Measurements from ENCODE around the gene TTN. TPM values are rescaled to one million over a fixed set of nuclear protein-coding genes. Genes with fewer than 3 reads are reported as not detected.

TTN gene
- polyA plus RNA-seq (2012; ENCODE audit: missing spikeins): 2.5 TPM

DNA sequence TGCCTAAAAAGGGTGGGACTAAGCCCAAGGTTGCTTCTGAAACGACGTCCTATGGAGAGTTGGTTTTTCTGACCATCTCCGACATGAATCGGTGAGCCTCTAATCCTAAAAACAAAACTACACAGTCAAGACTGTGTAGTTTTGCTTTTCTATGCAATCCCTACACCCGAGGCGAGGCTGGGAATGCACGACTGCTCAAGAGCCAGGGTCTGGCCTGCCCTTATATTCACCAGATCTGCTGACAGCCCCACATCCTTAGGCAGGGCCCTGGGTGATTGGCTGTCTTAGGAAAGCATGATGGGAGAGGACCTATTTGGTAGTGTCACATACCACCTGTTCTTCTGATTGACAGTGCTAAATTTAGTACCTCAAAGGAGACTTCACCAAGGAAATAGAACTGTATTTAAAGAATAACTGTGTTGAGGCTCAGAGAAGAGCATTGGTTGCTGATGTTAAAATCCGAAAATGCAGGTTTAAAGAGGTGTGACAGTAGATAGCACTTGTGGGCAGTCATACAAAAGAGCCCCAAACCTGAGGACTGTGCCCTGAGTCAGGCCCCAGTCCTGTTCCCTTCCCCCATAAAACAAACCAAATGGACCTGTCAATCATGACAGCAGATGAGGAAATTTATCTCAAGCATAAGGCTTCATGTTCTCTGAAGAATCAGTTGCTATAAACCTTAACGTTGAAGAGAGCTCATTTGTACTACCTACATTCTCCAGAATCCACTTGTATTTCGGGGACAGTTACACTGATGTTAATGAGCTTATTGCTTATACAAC, at the start of gene TTN:
Gene TTN, minus strand, starts transcription at position 197 of the 782 bp plus-strand sequence. CDS start 2,781 bp downstream, outside the sequence.
- TF ChIP-seq POLR2AphosphoS5 (IDR thresholded peaks at IDR 0.05; ENCODE audit: low read depth, low read length) (no peak), TAF1 (IDR thresholded peaks at IDR 0.05; ENCODE audit: borderline replicate concordance, low read depth, low read length) (no peak), POLR2A (IDR thresholded peaks at IDR 0.05; ENCODE audit: low read depth, low read length) (no peak)
- FAIRE-seq: no peak
- DNase-seq (ENCODE audit: insufficient read length): no peak

DNA sequence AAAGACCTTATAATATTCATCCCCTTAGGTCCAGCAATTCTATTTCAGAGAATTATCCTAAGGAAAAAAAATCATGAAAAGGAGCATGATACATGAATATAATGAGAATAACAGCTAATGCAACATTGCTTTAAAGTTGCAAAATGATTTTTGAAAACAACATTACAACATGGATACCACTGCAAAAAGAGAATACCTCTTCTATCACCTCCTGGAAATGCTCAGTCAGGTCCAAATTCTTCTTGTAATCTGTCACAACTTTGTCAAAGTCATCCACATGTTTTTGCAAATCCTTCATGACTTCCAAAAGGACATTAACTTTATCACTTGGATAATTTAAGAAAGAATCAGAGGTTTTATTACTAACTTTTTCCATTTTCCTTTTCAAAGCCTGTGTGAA, 47.9 kb upstream of the TTN start:
- TF ChIP-seq POLR2A (IDR thresholded peaks at IDR 0.05; ENCODE audit: low read depth, low read length) (no peak), TAF1 (IDR thresholded peaks at IDR 0.05; ENCODE audit: borderline replicate concordance, low read depth, low read length) (no peak), POLR2AphosphoS5 (IDR thresholded peaks at IDR 0.05; ENCODE audit: low read depth, low read length) (no peak)
- DNase-seq (ENCODE audit: insufficient read length) (no peak), FAIRE-seq (no peak)

DNA sequence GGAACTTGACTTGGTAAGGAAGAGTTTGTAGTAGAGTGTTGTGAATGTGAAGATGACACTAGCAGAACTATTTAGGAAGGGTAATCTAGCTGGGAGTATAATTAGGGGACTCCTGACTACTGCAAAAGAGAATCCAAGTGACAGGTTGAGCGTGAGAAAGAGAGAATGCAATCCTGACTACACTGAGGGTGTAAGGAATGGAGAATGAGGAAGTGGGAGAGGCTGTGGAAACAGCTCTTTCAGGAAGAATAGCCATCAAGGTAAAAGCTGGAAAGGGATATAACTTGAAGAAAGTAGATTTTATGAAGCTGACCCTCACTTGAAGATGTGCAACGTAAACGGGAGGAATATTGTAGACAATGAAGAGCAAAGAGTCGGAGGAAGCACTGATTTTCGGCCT, 41.1 kb upstream of the TTN start:
- no peak for FAIRE-seq
- no peak for DNase-seq (ENCODE audit: insufficient read length)
- TF ChIP-seq TAF1 (IDR thresholded peaks at IDR 0.05; ENCODE audit: borderline replicate concordance, low read depth, low read length): no peak
- no peak for TF ChIP-seq POLR2AphosphoS5 (IDR thresholded peaks at IDR 0.05; ENCODE audit: low read depth, low read length)
- TF ChIP-seq POLR2A (IDR thresholded peaks at IDR 0.05; ENCODE audit: low read depth, low read length): no peak

DNA sequence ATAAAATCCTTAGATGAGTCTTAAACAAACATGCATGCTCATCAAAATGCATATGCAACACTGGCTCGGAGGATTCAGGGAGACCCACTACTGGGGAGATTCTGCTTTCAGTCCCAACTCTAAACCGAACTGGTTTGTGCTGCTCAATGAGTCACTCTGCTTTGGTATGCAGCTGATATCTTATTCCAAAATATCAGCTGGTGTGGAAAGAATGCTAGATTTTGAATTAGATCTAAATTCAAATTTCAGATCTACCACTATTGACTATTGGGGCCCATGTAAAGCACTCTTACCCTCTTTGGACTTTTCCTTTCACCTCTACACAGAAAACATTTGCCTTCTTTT, 39.2 kb upstream of the TTN start:
- TF ChIP-seq POLR2AphosphoS5 (IDR thresholded peaks at IDR 0.05; ENCODE audit: low read depth, low read length) (no peak), POLR2A (IDR thresholded peaks at IDR 0.05; ENCODE audit: low read depth, low read length) (no peak), TAF1 (IDR thresholded peaks at IDR 0.05; ENCODE audit: borderline replicate concordance, low read depth, low read length) (no peak)
- no peak for FAIRE-seq
- DNase-seq (ENCODE audit: insufficient read length): no peak

GRCh38 chr2:178845566-178846457, 38.6 kb upstream of the TTN start:
- TF ChIP-seq TAF1 (IDR thresholded peaks at IDR 0.05; ENCODE audit: borderline replicate concordance, low read depth, low read length): no peak
- no peak for TF ChIP-seq POLR2AphosphoS5 (IDR thresholded peaks at IDR 0.05; ENCODE audit: low read depth, low read length)
- no peak for TF ChIP-seq POLR2A (IDR thresholded peaks at IDR 0.05; ENCODE audit: low read depth, low read length)
- no peak for FAIRE-seq
- DNase-seq (ENCODE audit: insufficient read length): no peak

DNA sequence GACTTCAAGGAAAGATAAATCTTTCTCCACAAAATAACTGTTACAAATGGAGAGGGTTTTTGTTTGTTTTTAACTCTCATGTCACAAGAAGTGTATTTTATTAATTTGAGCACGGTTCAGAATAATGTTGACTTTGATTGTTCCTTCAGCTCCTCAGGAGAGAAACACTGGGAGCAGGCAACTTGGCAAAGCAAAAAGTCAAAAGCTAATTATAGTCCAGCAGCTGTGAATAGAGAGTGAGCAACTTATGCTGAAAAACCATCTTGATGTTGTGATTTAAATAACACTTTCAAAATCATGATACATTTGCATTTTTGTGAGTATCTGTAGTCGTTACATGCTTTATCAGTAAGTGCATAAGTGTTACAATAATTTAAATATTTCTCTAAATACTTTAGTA, 37.5 kb upstream of the TTN start:
- TF ChIP-seq POLR2AphosphoS5 (IDR thresholded peaks at IDR 0.05; ENCODE audit: low read depth, low read length): no peak
- no peak for TF ChIP-seq TAF1 (IDR thresholded peaks at IDR 0.05; ENCODE audit: borderline replicate concordance, low read depth, low read length)
- TF ChIP-seq POLR2A (IDR thresholded peaks at IDR 0.05; ENCODE audit: low read depth, low read length): no peak
- DNase-seq (ENCODE audit: insufficient read length) (no peak), FAIRE-seq (no peak)

DNA sequence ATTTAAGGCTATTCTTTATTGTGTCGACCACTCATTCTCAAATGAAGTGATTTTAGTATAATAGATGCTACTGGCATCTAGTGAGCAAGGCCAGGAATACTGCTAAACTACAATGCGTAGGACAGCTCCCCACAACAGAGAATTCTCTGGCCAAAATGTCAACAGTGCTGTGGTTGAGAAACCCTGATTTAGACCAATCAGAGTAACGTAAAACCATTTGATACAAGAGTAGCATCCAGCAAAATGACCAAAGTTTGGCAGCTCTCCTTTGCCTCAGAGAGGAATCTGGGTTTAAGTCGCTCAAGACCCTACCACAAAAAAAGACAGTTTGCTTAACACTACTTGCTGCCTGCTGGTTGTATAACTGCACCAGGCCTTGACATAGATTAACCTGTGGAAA, 37.0 kb upstream of the TTN start:
- DNase-seq (ENCODE audit: insufficient read length) (no peak), FAIRE-seq (no peak)
- TF ChIP-seq TAF1 (IDR thresholded peaks at IDR 0.05; ENCODE audit: borderline replicate concordance, low read depth, low read length): no peak
- TF ChIP-seq POLR2AphosphoS5 (IDR thresholded peaks at IDR 0.05; ENCODE audit: low read depth, low read length): no peak
- TF ChIP-seq POLR2A (IDR thresholded peaks at IDR 0.05; ENCODE audit: low read depth, low read length): no peak

DNA sequence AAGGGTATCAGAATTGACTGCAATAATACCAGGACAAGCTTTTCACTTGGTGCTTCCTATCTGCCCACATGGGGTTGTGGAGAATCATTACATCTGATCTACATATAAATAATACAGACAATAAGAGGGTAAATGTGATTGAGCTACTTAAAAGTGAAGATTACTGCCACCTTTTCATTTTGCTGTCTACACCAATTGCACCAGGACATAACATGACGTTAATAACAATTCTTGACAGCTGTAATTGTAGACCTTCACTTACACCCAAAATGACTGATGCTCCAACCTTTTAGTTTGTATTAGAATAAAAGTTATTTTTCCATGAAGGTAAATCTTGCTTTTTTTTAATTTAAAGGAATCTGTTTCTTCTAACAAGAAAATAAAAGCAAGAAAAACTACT, 36.5 kb upstream of the TTN start:
- FAIRE-seq (no peak), DNase-seq (ENCODE audit: insufficient read length) (no peak)
- TF ChIP-seq POLR2AphosphoS5 (IDR thresholded peaks at IDR 0.05; ENCODE audit: low read depth, low read length) (no peak), TAF1 (IDR thresholded peaks at IDR 0.05; ENCODE audit: borderline replicate concordance, low read depth, low read length) (no peak), POLR2A (IDR thresholded peaks at IDR 0.05; ENCODE audit: low read depth, low read length) (no peak)

DNA sequence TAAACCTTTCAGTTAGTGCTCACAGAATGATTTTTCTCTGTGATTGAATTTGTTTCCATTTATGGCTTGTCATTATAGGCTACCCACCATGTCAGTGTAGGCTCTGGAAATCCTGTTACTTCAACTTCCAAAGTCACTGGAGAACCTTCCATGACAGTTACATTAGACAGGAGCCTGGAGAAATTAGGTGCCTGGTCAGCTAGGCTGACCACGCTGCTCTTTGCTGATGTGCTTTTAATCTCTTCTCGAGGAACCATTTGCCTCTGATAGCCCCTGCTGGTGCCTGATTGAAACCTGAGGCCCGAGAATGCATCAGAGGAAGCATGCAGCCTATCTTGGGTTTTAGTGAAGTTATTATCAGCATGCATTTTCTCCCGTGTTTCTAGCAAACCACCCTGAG, 29.6 kb upstream of the TTN start:
- no peak for FAIRE-seq

DNA sequence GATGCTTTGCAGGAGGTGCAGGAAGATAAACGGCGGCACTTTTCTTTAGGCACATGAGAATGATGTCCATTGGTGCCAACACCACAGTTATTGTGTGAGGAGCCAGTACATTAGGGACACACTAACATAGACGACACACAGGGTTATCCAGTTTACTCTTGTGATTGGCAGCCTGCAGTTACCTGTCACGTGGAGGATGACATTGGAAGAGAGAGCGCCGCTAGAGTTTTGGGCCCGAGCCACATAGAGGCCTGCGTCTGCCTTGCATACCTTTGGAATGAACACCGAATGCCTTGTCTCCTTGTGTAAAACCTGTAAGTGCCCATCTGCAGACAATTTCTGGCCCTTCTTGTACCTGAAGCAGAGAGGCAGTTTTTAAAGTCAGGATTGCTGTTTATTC, 26.9 kb upstream of the TTN start:
- FAIRE-seq: no peak
- no peak for DNase-seq (ENCODE audit: insufficient read length)
- TF ChIP-seq POLR2A (IDR thresholded peaks at IDR 0.05; ENCODE audit: low read depth, low read length) (no peak), TAF1 (IDR thresholded peaks at IDR 0.05; ENCODE audit: borderline replicate concordance, low read depth, low read length) (no peak), POLR2AphosphoS5 (IDR thresholded peaks at IDR 0.05; ENCODE audit: low read depth, low read length) (no peak)

More for the DNA sequence above, 29.6 kb upstream of the TTN start:
- TF ChIP-seq POLR2AphosphoS5 (IDR thresholded peaks at IDR 0.05; ENCODE audit: low read depth, low read length) (no peak), TAF1 (IDR thresholded peaks at IDR 0.05; ENCODE audit: borderline replicate concordance, low read depth, low read length) (no peak), POLR2A (IDR thresholded peaks at IDR 0.05; ENCODE audit: low read depth, low read length) (no peak)
- no peak for DNase-seq (ENCODE audit: insufficient read length)

DNA sequence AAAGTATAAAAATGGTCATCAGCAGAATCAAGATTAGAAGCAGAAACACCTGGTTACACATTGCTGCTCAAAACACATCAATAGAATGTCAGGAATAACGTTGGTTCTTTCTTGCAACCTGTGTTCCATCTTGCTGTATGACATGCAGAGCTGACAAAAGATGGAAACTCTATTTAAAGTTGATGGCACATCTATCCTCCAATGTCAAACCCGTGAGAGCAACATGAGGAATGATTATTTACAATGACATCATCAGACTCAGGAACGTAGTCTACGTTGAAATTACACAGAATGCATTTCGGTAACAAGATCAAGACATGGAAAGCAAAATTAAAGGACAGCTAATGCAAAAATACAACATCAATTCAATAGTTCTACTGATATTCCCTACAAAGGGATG, 26.2 kb upstream of the TTN start:
- FAIRE-seq: no peak
- TF ChIP-seq TAF1 (IDR thresholded peaks at IDR 0.05; ENCODE audit: borderline replicate concordance, low read depth, low read length) (no peak), POLR2AphosphoS5 (IDR thresholded peaks at IDR 0.05; ENCODE audit: low read depth, low read length) (no peak), POLR2A (IDR thresholded peaks at IDR 0.05; ENCODE audit: low read depth, low read length) (no peak)
- DNase-seq (ENCODE audit: insufficient read length): no peak
